CD4-positive, alpha-beta T cell treated with Interleukin-17A for 4 hours (primary cell): Measurements from ENCODE around the gene RNF144A.
"Not testable (repeated sequence)": the region's sequence is repeated elsewhere in the genome, so short reads cannot be mapped to it uniquely, and the experiment has no call there.

Source experiments
- DNase-seq: peaks from one replicate; pipeline ENCODE4 v3.0.0-alpha.2; 2020; ENCODE audit warnings: mixed read lengths

RNF144A gene

GRCh38 chr2:6930923-6931647, 13.9 kb downstream of the RNF144A start:
- no peak for DNase-seq

DNA sequence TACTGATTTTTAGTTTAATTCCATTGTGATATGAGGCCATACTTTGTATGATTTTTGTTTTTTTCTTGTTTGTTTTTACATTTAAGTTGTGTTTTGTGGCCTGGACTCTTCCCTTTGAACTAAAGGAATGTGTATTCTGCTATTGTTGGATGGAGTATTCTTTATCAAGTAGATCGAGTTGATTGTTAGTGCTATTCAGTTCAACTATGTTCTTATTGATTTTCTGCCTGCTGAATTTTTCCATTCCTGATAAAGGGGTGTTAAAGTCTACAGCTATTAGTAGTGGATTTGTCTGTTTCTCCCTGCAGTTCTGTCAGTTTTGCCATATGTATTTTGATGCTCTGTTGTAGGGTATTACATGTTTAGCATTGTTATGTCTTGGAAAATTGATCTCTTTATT, 14.5 kb downstream of the RNF144A start:
- no peak for DNase-seq

- DNase-seq = no peak
These were observed 15.0 kb downstream of the RNF144A start for GRCh38 chr2:6932206-6932605.

DNA sequence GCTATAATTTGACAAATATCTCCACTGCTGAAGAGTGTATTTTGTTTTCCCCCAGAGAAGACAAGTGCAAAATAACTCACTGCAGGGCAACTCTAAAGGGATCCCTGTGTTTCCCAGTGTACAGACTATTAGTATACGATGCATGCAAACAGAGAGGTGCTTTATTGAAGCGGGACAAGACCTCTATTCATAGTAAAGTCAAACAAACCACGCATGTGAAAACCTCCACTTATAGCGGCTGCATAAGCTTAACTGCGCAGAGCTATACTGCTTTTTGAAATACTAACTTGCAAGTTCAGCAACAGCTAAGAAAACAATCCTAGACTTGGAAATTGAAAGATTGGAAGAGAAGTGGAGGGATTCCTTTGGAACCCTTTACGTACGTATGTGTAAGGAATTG, 15.6 kb downstream of the RNF144A start:
- no peak for DNase-seq

GRCh38 chr2:6933911-6934310, 16.7 kb downstream of the RNF144A start:
- no peak for DNase-seq

- DNase-seq = no peak
These were observed 17.1 kb downstream of the RNF144A start for GRCh38 chr2:6934345-6934744.

GRCh38 chr2:6934758-6935651, 17.8 kb downstream of the RNF144A start:
- DNase-seq = no peak

DNA sequence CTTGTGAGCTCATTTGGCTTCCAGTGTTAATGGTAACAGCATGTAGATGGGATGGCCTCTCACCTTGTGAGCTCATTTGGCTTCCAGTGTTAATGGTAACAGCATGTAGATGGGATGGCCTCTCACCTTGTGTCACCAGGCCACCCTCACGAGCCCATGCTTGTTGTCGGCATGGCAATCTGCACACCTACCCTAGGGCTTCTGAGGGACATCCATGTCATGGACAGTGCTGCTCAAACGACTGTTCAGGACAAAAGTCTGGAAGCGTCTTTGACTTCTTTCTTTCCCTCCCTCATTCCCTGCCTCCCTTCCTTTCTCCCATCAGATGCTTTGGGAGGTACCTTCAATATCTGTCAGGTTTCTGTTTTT, 18.4 kb downstream of the RNF144A start:
- DNase-seq = not testable (repeated sequence)

DNA sequence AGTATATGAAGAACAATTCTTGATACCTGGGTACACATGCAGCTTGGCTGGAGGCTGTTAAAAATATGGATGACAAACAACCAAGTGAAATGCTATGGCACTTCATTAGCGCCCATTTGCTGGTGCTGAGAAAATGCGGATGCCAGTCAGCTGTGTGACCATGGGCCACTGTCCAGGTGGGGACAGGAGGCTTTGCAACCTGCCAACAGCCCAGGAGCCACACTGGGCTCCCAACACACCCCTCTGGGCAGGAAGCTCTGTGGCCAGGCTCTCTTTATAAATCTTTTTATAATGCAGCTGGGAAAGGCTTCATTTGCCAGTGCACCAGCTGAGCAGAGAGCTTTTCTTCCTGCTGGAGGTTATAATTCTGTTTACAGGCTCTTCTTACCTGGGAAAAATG, 19.9 kb downstream of the RNF144A start:
- no peak for DNase-seq

GRCh38 chr2:6937582-6937981, 20.4 kb downstream of the RNF144A start:
- DNase-seq = no peak

DNA sequence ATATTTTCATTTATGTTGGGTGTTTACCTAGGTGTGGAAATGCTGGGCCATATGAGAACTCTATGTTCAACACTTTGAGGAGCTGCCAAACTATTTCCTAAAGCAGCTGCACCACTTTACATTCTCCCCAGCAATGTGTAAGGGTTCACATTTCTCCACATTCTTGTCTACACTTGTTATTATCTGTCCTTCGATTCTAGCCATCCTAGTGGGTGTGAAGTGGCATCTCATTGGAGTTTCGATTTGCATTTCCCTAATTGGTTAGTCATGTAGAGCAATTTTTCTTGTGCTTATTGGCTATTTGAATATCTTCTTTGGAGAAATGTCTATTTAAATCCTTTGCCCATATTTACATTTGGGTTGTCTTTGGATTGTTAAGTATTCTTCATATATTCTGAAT, 21.9 kb downstream of the RNF144A start:
- DNase-seq = no peak

DNA sequence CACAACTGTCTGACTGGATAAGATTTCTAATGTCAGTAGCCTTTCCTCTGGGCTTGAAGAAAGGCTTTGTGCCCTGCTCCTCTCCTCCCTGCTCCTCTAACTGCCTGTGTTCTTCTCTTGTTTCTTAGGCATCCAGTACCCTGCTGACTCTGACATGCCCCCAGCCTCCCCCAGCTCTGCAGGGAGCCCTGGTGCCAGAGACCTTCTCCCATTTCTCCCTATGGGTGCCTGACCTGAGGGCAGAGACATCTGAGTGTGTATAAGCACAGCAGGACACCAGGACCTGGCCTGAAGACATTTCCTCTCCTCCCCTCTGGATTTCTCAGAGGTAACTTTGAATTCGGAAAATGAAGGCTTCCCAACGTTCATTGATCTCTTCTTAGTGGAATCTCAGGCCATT, 23.6 kb downstream of the RNF144A start:
- no peak for DNase-seq

DNA sequence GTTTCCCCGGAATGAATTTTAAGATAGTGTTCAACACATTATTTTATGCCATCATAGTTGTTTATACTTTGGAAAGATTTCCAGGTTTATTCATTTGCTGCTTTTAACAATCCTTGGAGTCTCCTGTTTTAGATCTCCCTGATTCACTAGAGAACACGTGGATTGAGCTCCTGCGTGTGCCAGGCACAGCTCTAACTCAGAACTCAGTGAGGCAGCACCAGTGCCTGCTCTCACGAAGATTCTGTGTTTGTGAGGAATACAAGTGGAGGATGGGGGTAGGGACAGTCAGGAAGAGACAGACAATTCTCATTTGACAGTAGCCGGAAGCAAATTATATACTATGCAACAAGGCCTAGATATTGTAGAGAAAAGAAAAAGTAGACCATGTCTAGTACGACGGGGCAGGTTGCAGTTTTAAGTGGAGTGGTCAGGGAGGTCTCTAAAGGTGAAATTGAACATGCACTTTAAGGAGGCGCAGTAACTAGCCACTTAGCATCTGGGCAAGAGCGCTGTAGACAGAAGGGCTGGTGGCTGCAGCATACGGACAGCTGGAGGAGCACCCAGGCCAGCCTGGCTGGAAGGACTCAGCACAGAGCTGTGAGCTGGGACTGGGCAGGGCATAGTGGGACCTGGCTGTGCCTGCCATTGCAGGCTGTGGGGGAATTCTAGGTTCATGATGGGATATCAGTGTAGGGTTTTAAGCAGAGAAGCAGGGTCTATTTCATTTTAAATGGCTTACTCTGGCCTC, 24.3 kb downstream of the RNF144A start:
- no peak for DNase-seq

DNA sequence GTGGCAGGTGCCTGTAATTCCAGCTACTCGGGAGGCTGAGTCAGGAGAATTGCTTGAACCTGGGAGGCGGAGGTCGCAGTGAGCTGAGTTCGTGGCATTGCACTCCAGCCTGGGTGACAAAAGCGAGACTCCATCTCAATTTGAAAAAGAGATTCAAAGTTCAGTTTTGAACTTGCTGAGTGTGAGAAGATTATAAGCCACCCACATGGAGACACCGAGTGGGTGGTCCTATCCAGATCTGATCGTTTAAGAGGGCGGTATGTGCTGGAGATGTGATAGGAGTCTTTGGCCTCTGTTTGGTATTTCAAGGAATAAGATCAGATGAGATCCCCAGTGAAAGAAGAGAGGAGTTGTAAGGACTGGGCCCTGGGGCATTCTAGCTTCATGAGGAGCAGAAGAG, 25.6 kb downstream of the RNF144A start:
- DNase-seq = no peak

DNA sequence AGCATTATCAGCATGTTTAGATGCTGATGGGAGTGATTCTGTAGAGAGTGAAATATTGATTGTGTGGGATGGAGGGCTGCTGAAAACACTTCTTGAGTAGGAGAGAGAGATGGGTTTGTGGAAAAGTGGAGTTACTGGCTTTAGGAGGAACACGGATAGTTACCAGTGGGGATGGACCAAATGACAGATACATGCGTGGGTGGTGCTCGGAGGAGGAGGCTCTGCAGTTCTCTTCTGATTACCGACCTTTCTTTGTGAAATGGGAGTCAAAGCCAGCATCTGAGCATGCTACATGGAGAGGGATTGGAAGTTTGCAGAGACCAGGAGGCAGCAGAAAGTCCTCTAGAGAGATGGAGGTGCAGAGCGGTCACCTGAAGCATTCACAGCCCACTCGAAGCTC, 26.3 kb downstream of the RNF144A start:
- no peak for DNase-seq

GRCh38 chr2:6943971-6944370, 26.8 kb downstream of the RNF144A start:
- DNase-seq = no peak

DNA sequence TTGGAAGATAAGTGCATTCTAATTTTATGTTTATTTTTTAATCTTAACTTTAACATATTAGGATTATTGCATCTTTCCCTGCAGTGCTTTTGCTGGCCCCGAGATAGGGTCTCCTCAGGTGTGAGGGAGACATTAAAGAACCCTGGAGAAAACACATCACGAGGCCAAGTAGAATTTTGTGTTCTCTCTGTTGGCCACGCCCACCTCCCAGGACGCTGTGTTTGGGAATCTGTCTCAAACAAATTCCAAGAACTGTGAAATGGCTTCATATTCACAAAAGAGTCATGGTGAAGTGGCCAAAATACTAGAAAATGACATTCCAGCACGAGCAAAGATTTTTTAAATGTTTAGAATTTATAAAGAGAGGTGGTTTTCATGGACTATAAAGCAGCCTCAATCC, 27.3 kb downstream of the RNF144A start:
- DNase-seq = no peak

DNA sequence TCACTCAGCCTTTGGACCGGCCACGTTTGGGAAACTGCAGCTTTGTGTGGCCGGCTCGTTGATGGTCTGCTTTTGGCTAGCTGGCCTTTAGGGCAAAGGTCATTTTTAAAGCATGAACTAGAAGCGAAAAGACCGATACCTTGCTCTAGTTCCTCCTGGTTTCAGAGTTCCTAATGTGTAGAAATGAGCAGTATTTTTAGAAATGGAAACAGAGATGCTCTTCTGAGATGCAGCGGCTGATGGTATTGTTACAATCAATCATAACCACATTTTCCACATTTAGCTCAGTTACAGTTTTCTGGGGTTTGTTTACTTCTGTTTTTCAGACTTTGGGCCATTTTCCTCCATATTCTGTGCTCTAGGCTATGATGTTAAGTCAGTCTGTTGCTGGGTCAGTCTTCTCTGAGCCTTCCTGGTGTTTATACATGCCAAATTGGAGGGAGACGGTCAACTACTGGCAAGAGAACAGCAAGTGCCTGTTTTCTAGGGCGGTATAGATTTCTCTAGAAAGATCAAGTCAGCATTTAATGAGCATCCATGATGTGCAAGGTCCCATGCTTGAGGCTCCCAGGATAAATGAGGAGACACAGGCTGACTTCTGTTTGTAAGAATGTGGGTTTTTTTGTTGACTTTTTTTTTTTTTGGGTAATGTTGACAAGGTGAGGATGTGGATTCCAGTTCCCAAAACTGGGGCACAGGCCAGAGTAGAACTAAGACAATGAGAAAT, 28.0 kb downstream of the RNF144A start:
- no peak for DNase-seq

GRCh38 chr2:6945821-6946220, 28.6 kb downstream of the RNF144A start:
- no peak for DNase-seq

- DNase-seq = no peak
These were observed 29.5 kb downstream of the RNF144A start for GRCh38 chr2:6946722-6947121.

DNA sequence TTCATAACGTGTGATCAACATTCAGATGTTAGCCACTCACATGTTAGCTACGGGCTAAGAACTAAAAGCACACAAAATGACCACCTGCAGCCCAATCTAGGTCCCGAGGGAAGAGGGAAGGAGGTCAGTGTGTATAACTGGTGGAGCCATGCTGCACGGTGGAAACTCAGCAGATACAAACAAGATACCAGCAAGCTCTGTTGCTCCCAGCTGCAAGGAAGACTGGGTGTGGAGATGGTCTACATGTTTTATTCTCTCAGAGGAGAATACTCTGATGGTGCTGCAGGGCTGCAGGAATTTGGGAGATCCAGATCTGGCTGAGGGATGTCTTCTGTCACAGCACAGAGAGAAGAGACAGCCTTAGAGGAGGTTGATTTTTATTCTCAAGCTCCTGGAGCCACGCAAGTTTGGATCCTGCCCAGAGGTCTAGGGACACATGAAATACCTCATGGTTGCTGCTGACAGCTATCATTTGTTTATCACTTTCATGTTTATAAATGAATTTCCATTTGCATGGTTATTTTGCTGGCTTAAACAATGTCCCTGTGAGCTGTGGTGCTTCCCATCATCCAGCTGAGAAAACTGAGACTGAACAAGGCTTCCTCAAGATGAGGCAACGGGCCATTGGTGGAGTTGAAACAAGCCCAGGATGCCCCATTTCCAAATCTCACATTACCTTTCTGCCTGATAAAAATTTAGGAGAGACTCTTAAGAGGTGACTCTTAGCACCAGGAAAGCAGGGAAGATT, 30.9 kb downstream of the RNF144A start:
- DNase-seq = no peak

DNA sequence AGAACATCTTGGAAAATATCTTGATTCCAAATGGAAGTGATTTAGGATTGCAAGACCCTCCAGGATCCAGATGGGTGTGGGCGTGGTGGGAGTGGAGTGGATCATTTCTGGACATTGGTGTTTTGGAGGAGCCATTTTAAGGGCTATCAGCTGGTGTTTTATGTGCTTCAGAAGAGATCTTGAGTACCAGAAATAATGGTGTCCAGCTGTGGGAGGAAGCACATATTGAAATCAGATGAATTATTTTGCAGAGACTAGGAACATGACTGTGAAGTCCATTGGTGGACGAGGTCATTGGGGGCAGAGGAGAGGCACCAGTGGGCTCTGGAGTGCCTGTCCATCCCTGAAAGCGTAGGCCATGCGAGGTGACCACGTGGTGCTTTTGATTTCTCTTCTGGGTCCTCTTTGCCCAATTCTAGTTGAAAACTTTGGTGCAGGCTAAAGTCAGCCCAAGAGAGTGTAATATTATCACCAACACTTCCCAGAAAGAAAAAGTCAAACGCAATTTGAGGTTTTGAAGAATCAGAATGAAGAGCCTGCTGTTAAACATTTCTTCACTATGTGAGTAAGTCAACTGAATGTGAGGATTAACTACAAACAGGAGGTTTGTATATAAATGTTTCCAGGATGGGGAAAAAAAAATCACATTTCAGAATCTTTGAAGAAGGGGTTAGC, 31.6 kb downstream of the RNF144A start:
- no peak for DNase-seq
